Skeletal muscle tissue (tissue), 4 donors: ENCODE data around the gene SPDYE1. TPM values are rescaled to one million over a fixed set of nuclear protein-coding genes. Genes with fewer than 3 reads are reported as not detected.
A peak's percentile ranks its signal among the peaks of the same experiment; 100 is the strongest.

Source experiments
- H3K27ac ChIP-seq: one replicate; pipeline ENCODE4 v1.7.0; 2013; ENCODE audit warnings: mild to moderate bottlenecking, low read depth, low read length, inconsistent platforms
- H3K27me3 ChIP-seq, 3 donors: one replicate each; pipeline ENCODE4 v1.7.0; 2013; ENCODE audit warnings: low read length in 3 of 3; ENCODE audit not compliant: control insufficient read depth in 3 of 3, insufficient read depth in 3 of 3
- H3K36me3 ChIP-seq, 3 donors: one replicate each; pipeline ENCODE4 v1.7.0; 2013; ENCODE audit warnings: low read length in 3 of 3; ENCODE audit not compliant: control insufficient read depth in 3 of 3, insufficient read depth in 3 of 3
- H3K4me1 ChIP-seq, 3 donors: one replicate each; pipeline ENCODE4 v1.7.0; 2013; ENCODE audit warnings: low read length in 3 of 3, mild to moderate bottlenecking in 3 of 3; ENCODE audit not compliant: control insufficient read depth in 3 of 3, insufficient read depth in 3 of 3
- H3K4me3 ChIP-seq, 3 donors: one replicate each; pipeline ENCODE4 v1.7.0; 2013; ENCODE audit warnings: low read length in 3 of 3
- H3K9ac ChIP-seq, 3 donors: one replicate each; pipeline ENCODE4 v1.7.0; 2013; ENCODE audit warnings: low read length in 3 of 3, mild to moderate bottlenecking in 3 of 3, moderate library complexity in 2 of 3, low read depth in 1 of 3
- H3K9me3 ChIP-seq, 3 donors: one replicate each; pipeline ENCODE4 v1.7.0; 2013; ENCODE audit warnings: low read length in 3 of 3; ENCODE audit not compliant: control insufficient read depth in 3 of 3
- total RNA-seq: library from RNA; depleted of rRNA; stranded (reverse); fragments of >200 nt; gene quantifications from one replicate; pipeline ENCODE4 v1.2.3, GENCODE V29; 2014
- donor health status: Osteomylitis.

Gene SPDYE1
- total RNA-seq, 1 donor from 2014 or later: not detected

GRCh38 chr7:44052771-44053365, 55.2 kb downstream of the SPDYE1 start:
- Histone ChIP-seq H3K4me1 (peaks cover 12 to 30% (median 24%) of the 10 kb centered on the region in 3 donors), H3K4me3 (no peak overlapping the region), H3K27me3 (no peaks in the 10 kb centered on the region), H3K9ac (no peak overlapping the region), H3K36me3 (peaks cover 47 to 61% (median 57%) of the 10 kb centered on the region in 3 donors), H3K9me3 (no peaks in the 10 kb centered on the region), H3K27ac (no peak overlapping the region)

- Histone ChIP-seq H3K4me3 (no peak overlapping the region), H3K27me3 (no peaks in the 10 kb centered on the region), H3K36me3 (peaks cover 60 to 74% (median 73%) of the 10 kb centered on the region in 3 donors), H3K9ac (peak overlapping the region in 1 of 3 donors; percentile 45), H3K27ac (peak overlapping the region; percentile 21), H3K4me1 (peaks cover 19 to 53% (median 50%) of the 10 kb centered on the region in 3 donors), H3K9me3 (no peaks in the 10 kb centered on the region)
These were observed 59.0 kb downstream of the SPDYE1 start for GRCh38 chr7:44056681-44057080.

GRCh38 chr7:44057181-44057848, 59.6 kb downstream of the SPDYE1 start:
- no peaks in the 10 kb centered on the region for H3K9me3 ChIP-seq
- H3K36me3 ChIP-seq: peaks cover 62 to 75% (median 74%) of the 10 kb centered on the region in 3 donors
- peak overlapping the region; percentile 21 for H3K27ac ChIP-seq
- H3K9ac ChIP-seq: peak overlapping the region in 1 of 3 donors; percentile 45
- no peaks in the 10 kb centered on the region for H3K27me3 ChIP-seq
- H3K4me3 ChIP-seq: no peak overlapping the region
- peaks cover 26 to 57% (median 56%) of the 10 kb centered on the region in 3 donors for H3K4me1 ChIP-seq

- Histone ChIP-seq H3K9ac (peak overlapping the region in 1 of 3 donors; percentile 45), H3K9me3 (no peaks in the 10 kb centered on the region), H3K36me3 (peaks cover 61 to 72% (median 70%) of the 10 kb centered on the region in 3 donors), H3K27me3 (no peaks in the 10 kb centered on the region), H3K27ac (peak overlapping the region; percentile 21), H3K4me3 (no peak overlapping the region), H3K4me1 (peaks cover 31 to 64% (median 64%) of the 10 kb centered on the region in 3 donors)
These were observed 60.4 kb downstream of the SPDYE1 start for GRCh38 chr7:44057849-44058758.

GRCh38 chr7:44058759-44059218, 61.1 kb downstream of the SPDYE1 start:
- peaks cover 60 to 69% (median 68%) of the 10 kb centered on the region in 3 donors for H3K36me3 ChIP-seq
- H3K9ac ChIP-seq: no peak overlapping the region
- no peaks in the 10 kb centered on the region for H3K9me3 ChIP-seq
- no peak overlapping the region for H3K4me3 ChIP-seq
- no peak overlapping the region for H3K27ac ChIP-seq
- H3K4me1 ChIP-seq: peaks cover 31 to 69% (median 67%) of the 10 kb centered on the region in 3 donors
- H3K27me3 ChIP-seq: no peaks in the 10 kb centered on the region

- H3K4me1 ChIP-seq: peaks cover 36 to 75% (median 72%) of the 10 kb centered on the region in 3 donors
- peak overlapping the region in 1 of 3 donors; percentile 13 for H3K4me3 ChIP-seq
- H3K27ac ChIP-seq: no peak overlapping the region
- H3K27me3 ChIP-seq: no peaks in the 10 kb centered on the region
- H3K36me3 ChIP-seq: peaks cover 65 to 68% (median 66%) of the 10 kb centered on the region in 3 donors
- H3K9ac ChIP-seq: peak overlapping the region in 1 of 3 donors; percentile 33
- no peaks in the 10 kb centered on the region for H3K9me3 ChIP-seq
These were observed 61.8 kb downstream of the SPDYE1 start for GRCh38 chr7:44059219-44060090.

Other genes with a start within 250 kb of the SPDYE1 start
- 27.7 TPM for gene BLVRA, start 239.2 kb upstream of the SPDYE1 start, total RNA-seq
- gene MRPS24, start 128.4 kb upstream of the SPDYE1 start, total RNA-seq: 55.8 TPM
- 28.2 TPM for gene URGCP, start 91.3 kb upstream of the SPDYE1 start, total RNA-seq
- 8.9 TPM for gene UBE2D4, start 71.5 kb upstream of the SPDYE1 start, total RNA-seq
- gene DBNL, start 46.8 kb downstream of the SPDYE1 start, total RNA-seq: 41.2 TPM
- gene PGAM2, start 67.7 kb downstream of the SPDYE1 start, total RNA-seq: 618 TPM
- 12.5 TPM for gene POLM, start 84.6 kb downstream of the SPDYE1 start, total RNA-seq
- 32.4 TPM for gene AEBP1, start 106.4 kb downstream of the SPDYE1 start, total RNA-seq
- 64.7 TPM for gene POLD2, start 125.7 kb downstream of the SPDYE1 start, total RNA-seq
- gene MYL7, start 143.4 kb downstream of the SPDYE1 start, total RNA-seq: 21.4 TPM
- gene GCK, start 191.5 kb downstream of the SPDYE1 start, total RNA-seq: 2.1 TPM
- gene YKT6, start 203.1 kb downstream of the SPDYE1 start, total RNA-seq: 40.7 TPM